Cerebellar nuclear complex (tissue), 1 donor: ENCODE data around the gene ADSS2.
"Not testable (repeated sequence)": the region's sequence is repeated elsewhere in the genome, so short reads cannot be mapped to it uniquely, and the experiment has no call there.

Source experiments
- DNase-seq, 2 experiments: peaks; one replicate each; lab custom pipeline; 2025; lab: John Stamatoyannopoulos, UW

The ADSS2 gene

DNA sequence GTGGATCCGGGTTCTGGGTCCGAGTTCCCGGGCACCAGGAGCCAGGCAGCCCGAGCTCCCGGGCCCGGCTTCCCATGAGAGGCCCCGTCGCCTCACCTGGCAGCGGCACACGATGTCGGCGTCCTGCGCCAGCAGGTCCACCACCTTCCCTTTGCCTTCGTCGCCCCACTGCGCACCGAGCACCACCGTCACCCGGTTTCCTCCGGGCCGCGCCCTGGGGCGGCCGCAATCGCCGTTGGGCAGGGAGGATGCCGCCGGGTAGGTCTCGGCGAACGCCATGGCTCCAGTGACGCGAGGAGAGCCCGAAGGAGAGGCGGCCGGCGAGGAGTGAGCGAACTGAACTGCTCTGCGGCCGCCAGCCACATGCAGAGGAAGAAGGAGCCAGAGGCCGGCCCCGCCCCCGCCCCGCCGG is at the start of gene ADSS2:
TSS of gene ADSS2 (minus strand) at position 371 of the 412 bp plus-strand sequence. CDS start at position 279, 92 bp downstream.
- no peak for DNase-seq

DNA sequence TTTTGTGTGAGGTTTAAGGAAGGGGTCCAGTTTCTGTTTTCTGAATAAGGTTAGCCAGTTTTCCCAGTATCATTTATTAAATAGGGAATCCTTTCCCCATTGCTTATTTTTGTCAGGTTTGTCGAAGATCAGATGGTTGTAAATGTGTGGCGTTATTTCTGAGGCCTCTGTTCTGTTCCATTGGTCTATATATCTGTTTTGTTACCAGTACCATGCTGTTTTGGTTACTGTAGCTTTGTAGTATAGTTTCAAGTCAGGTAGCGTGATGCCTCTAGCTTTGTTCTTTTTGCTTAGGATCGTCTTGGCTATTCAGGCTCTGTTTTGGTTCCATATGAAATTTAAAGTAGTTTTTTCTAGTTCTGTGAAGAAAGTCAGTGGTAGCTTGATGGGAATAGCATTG is 48.8 kb upstream of the ADSS2 start:
- not testable (repeated sequence) for DNase-seq

DNA sequence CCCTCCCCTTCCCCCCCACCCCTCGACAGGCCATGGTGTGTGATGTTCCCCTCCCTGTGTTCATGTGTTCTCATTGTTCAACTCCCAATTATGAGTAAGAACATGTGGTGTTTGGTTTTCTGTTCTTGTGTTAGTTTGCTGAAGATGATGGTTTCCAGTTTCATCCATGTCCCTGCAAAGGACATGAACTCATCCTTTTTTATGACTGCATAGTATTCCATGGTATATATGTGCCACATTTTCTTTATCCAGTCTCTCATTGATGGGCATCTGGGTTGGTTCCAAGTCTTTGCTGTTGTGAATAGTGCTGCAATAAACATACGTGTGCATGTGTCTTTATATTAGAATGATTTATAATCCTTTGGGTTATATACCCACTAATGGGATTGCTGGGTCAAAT is 47.8 kb upstream of the ADSS2 start:
- not testable (repeated sequence) for DNase-seq

DNA sequence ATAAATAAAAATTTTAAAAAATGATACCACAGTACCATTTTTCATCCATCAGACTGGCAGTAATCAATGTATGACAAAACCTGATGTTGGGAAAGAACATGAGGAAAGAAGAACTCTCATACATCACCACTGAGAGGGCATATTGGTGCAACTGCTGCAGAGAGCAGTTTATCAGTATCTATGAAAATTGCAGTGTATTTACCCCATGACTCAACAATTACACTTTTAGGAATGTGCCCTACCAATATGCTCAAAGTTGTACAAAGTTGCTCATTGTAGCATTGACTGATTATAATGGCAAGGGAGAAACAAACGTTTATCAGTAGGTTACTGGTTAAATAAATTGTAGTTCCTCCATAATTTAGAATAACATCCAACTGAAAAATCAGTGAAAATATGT is 46.1 kb upstream of the ADSS2 start:
- no peak for DNase-seq

DNA sequence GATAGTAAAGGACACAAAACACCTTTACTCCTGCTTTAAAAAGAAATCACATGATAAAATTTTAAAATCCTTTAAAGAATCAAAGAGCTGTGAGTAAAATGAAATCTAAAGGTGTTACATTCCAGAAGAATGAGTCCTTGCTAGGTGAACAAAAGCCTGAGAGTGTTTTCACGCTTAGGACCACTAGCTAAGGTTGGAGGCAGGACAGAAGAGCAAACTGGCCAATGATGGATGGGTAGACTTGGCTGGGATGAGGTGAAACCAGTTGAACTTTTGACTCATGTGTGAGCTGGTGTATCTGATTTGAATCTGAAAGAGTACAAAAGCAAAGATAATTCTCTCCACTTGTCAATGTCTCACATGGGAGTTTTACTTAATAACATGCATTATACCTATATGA is 44.5 kb upstream of the ADSS2 start:
- no peak for DNase-seq

DNA sequence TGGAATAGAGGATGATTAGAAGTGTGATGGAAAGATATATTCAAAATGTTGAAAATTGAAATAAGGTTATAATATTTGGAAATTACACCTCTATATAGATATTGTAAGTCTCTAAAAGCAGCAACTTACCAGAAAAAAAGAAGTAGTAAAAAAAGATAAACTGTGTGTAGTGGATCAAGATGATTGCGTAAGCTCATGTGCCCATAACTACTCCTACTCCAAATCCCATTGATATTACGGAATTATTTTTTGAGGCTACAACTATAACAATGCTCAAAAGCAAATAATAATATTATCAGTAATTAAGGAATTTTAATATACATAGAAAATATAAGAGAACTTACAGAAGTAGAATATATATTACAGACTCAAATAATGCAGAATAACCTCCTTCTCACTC is 42.9 kb upstream of the ADSS2 start:
- no peak for DNase-seq

DNA sequence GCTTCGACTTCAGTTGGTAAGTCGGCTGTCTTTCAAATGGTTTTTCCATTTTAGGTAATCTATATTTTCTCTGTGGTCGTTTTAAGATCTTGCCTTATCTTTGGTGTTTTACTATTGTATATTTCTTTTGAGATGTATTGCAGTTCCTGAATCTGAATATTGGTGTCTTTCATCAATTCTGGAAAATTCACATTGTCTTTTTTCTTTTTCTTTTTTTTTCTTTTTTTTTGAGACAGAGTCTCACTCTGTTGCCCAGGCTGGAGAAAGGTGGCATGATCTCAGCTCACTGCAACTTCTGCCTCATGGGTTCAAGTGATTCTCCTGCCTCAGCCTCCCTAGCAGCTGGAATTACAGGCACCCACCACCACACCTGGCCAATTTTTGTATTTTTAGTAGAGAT is 33.3 kb upstream of the ADSS2 start:
- not testable (repeated sequence) for DNase-seq

DNA sequence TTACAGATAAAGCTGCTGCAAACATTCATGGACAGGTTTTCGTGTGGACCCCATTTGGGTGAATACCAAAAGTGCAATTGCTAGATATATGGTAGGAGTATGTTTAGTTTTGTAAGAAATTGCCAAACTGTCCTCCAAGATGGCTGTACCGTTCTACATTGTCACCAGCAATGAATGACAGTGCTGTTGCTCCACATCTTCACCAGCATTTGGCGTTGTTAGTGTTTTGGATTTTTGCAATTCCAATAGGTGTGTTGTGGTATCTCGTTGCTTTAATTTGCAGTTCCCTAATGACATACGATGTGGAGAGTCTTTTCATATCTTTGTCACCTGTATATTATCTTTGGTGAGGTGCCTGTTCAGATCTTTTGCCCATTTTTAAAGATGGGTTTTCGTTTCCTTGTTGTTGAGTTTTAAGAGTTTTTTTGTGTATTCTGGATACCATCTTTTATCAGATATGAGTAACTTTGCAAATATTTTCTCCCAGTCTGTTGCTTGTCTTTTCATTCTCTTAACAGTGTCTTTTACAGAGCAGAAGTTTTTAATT is 21.4 kb upstream of the ADSS2 start:
- DNase-seq: no peak

DNA sequence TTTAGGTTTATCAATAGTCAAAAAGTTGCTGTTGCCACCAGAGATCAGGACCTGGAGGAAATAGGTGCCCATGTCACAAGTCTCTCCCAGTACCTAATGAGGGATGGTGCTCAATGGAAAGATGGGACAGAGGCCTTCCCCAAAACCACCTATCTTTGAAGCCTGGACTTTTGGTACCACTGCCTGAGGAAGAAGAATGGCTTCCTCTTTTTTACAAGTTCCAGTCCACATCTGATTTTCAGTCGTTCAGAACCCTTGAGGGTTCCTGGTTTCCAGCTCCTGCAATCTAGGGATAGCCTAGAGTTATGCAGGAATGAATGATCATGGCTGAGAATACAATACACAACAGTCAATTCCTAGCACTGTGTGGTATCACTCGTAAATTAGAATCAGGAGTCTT is 15.0 kb upstream of the ADSS2 start:
- DNase-seq: no peak

DNA sequence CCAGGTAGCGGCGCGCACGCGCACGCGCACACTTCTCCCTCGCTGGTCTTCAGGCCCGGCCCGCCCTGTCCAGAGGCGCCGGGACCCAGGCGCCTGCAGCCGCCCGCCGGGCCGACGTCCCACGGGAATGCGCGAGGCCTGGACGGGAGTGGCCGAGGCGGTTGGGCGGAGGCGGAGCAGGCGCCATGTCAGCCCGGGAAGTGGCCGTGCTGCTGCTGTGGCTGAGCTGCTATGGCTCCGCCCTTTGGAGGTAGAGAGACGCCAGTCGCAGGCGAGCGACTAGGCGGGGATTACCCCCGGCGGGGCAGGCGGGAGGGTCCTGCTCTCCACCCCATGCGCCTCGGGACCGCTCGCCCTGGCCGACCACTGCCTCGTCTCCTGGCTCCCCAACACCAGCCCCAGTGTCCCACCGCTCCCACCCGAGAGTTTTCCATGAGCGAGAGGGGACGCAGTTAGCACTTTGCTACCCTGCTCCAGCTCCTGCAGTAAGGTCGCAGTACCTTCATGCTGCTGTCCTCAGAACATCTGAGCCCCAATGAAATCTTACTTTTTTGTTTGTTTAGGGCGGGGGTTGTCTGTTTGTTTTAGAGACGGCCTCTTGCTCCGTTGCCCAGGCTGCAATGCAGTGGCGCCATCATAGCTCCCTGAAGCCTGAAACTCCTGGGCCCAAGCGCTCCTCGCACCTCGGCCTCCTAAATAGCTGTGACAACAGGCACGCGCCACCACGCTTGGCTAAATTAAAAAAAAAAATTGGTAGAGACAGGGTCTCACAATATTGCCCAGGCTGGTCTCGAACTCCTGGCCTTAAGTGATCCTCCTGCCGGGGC is 9.7 kb upstream of the ADSS2 start, which contains the start of gene CATSPERE:
TSS of gene CATSPERE (plus strand) at position 29 of the 827 bp plus-strand sequence. CDS start at position 186, 157 bp downstream.
- DNase-seq: peak in 1 of 2 experiments; percentile 67

DNA sequence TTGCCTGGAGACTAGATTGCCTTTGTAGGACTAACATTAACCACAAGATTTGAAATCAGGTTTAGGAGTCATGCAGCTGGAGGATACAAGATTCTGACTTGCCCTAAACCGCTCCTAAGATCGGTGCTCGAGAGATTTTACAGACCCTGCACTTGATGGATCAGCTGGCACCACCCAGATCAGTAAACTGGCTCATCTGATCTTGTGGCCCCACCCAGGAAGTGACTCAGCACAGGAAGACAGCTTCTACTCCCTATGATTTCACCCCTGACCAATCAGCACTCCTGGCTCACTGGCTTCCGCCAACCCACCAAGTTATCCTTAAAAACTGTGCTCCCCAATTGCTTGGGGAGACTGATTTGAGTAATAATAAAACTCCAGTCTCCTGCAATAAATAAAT is 8.5 kb upstream of the ADSS2 start:
- DNase-seq: no peak

DNA sequence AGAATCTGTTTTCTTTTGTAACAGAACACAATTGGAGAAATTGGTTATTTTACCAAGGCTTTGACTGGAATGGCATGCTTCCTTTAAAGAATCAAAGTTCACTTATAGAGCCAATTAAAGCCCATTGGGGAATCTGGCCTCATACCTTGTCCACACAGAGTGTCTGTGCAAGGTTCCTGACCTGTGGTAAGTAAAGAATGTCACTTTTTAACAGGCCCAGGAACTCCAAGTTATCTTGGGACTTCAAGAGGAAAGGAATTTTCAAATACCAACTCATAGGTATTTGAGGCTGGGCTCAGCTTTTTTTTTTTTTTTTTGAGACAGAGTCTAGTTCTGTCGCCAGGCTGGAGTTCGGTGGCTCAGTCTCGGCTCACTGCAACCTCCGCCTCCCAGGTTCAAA is 7.1 kb upstream of the ADSS2 start:
- no peak for DNase-seq

DNA sequence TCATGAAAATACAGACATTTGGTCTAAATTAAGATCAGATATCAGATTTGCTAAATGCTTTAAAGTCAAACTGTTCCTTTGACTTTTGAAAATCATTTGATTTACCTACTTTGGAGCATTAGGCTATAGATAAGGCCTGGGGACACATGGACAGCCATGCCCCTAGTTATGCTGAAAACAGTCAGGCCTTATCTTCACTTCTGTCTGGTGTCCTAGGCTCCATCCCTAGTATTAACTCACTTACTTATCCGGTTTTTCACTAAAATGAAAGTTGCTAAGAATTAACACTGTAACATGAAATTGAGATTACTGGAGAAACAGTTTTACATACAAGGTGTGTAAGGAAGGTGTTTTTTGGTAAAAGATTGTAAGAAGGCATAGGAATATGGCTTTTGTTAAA is 4.9 kb upstream of the ADSS2 start:
- DNase-seq: no peak

DNA sequence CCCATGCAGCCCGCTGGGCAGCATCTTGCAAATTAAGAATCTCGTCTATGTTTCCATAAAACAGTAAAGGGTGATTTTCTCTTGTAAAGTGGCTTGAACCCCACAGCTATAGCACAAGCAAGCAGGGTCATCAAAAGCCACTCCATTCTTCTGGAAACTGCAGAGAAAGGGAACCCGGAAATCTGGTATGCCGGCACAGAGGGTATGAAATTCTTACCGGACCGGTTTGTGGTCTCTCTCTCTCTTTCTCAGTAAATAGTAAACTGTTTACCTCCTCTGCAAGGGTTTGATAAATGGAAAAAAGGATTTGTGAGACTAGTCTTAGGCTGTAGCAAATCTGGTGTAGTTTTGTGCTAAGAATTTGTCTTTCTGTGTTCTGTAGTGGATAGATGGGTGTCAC is 2.7 kb upstream of the ADSS2 start:
- DNase-seq: no peak

DNA sequence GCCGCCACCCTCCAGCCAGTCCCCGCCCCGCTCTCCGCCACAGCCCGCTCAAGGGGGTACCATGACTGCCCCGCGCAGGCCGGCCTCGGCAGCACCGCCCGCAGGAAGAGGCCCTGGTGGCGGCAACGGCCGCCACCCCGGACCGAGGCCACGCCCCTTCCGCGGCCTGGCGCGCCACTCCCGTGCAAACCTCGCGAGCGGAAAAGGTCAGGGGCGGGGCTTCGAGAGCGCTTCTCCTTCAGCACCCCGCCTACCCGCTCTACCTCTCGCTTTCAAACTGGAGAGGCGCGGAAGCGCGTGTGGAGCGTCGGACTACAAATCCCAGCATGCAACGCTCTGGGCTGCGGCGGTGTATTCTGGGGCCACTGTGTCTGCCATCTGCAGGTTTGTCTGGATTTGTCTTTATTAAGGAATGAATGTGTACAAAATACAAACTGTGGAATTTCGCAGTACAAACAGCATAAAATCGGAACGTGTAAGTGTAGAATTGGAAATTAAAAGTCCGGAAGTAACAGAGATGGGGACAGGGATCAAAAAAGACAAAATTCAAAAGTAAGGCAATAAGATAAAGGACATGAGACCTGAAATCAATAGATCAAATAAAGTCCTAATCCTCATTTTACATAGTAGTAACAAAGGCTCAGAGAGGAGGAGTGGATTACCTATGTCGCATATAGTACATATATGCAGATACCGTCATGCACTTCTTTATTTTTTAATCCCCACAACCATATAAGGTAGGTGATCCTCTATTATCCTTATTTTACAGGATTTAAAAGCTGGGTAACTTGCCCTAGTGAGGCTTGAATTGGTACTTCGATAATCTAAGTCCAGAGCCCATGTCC is 464 bp upstream of the ADSS2 start:
- DNase-seq: peak; percentile 93 to 96

DNA sequence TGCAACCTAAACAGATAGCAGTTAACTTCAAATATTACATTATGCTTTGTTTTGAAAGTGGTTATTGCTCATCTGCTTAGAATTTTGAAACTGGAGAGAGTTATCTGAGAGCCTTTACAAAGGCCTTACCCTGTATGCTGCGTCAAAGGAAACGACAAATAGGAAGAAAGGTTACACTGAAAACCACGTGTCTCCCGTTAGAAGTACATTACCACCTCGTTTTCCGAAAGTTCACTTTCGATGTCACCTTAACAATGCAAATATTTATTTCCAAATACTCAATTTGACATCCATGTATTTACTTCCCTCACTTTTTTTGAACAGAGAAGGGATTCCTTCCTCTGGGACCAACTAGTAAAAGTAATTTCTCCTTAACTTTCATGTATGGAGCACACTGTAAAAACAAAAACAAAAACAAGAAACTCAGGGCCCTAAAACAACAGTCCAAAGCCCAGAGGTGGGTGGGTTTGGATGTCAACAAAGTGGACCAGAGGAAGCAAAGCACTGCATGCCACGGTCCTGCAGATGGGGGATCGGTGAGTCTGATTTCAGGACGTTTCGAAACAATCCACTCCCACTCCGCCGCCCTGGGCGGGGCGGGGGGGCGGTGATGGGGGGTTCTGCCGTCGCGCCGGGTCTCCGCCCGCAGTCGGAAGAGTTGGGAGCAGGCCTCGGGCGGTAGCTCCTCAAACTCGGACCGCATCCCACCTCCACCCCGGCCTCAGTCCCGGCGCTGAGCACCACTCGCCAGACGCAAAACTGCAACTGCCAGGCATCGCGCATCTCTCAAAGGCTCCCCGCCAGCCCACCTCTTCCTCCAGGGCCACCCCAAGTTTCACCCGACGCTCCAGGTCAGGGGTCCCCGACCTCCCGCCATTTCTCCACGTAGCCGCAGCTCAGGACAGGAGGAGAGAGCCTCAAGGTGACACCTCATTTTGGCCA is 841 bp downstream of the ADSS2 start:
- no peak for DNase-seq

DNA sequence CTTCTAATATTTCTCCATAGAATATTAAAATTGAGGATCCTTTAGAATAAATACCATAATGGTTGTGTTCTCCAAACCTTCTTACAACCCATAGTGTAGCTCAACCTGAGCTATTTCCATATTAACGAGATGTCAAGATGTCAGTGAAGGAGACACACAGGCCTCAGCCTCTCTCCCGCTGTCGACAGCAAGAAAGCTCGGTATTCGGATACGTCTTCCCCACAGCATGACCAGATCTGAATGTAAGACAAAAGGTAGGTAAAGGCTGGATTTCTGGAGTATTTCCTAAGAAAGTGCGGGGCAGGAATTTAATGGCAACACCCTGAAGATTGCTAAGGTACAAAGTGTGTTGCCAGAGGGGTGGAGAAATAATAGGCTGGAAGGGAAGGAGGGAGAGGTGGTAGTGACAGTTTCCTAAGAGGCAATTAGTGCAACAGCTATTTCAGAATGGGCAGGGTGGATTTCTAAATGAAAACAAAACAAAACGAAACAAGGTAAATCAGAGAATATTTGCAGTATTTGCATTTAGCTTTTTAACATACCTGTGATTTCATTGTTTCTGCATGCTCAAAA is 1.7 kb downstream of the ADSS2 start:
- no peak for DNase-seq

DNA sequence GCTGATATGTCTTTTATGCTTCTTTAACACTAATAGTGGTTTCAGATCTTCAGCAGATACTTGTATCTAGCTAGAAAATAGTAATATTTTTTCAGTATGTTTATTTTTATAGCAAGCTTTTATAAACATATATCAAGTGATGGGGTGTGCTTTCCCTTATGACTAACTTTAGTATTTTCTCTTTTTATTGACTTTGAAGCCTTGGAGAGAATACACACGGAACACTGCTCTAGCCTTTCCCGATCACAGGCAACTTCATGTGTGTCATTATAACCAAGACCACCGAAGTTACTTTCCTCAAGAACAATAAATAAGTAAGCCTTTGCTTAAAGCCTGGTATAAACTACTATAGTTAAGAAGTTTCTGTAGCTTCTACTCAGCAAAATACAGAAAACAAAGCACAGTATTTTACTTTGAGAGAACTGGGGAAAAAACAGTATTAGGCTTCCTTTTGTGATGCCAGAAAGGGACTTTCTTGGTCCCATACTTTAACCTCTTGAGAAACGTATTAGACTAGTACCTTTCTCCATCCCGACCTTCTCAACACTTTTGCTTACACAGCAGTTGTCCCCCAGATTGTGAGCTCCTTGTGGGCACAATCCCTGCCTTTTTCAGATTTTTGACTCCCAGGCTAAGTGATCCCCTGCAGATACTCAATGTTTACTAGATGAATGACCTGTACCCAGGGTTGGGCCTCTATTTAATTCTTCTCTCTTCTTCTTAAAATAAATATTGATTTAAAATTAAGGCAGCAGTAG is 3.3 kb downstream of the ADSS2 start:
- no peak for DNase-seq

DNA sequence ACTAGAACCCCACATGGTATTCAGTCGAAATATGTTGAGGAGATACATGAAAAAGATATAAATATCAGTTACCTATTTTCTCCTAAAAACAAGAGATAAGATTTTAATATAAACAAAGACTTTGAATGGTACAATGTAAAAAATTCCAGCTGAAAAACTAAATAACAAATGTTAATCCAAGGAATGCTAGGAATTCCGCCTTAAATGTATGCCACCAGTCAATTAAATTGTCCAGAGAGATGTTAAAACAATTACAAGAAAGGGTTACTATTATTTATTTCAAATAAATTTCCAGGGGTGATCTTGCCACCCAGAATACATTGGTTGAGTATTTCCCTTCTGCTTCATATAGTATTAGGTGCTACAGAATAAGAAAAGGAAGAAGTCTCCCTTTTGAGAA is 4.2 kb downstream of the ADSS2 start:
- DNase-seq: no peak

DNA sequence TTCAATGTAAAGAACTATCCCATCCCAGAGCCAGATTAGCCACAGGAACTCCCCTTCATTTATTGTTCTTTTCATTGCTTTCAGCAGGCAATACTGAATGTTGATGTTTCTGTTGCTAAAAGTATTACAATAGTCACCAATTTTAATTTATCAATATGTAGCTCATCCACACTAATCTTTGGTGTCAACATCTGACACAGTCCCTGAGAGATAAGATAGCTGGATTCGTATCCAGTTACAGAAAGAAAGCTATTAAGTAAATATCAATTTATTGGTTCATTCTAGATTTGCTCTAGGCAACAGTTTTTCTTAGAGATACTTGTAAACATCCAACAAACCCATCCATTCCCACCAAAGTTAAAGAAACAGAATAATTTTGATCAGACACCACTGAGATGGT is 4.7 kb downstream of the ADSS2 start:
- no peak for DNase-seq
